HG03469 (cell line): Measurements from ENCODE around the gene RHOJ.
"Not testable (repeated sequence)": the region's sequence is repeated elsewhere in the genome, so short reads cannot be mapped to it uniquely, and the experiment has no call there.

ENCODE experiments used
- ATAC-seq: cut with Tn5 transposase; IDR thresholded peaks from one replicate; pipeline ENCODE4 v1.9.1; 2021; ENCODE audit warnings: mild to moderate bottlenecking, moderate library complexity, moderate number of reproducible peaks; ENCODE audit not compliant: unreplicated experiment

RHOJ gene

GRCh38 chr14:63296060-63296563, 91.9 kb downstream of the RHOJ start:
- peak; percentile 63 for ATAC-seq

- no peak for ATAC-seq
Observed at GRCh38 chr14:63297372-63298063, 93.3 kb downstream of the RHOJ start.

- no peak for ATAC-seq
Observed at GRCh38 chr14:63299351-63300110, 95.3 kb downstream of the RHOJ start.

- ATAC-seq: no peak
Observed at GRCh38 chr14:63300854-63301253, 96.6 kb downstream of the RHOJ start.

- ATAC-seq: no peak
Observed at GRCh38 chr14:63301891-63302534, 97.8 kb downstream of the RHOJ start.

- ATAC-seq: not testable (repeated sequence)
Observed at GRCh38 chr14:63304429-63304828, 100.2 kb downstream of the RHOJ start.

GRCh38 chr14:63308723-63309317, 104.6 kb downstream of the RHOJ start:
- ATAC-seq: no peak

GRCh38 chr14:63318835-63319234, 114.6 kb downstream of the RHOJ start, which contains the start of gene GPHB5:
Gene GPHB5 (minus strand): TSS chr14:63318935. CDS start chr14:63317849, 1,086 bp downstream.
- no peak for ATAC-seq

- no peak for ATAC-seq
Observed at GRCh38 chr14:63322472-63322871, 118.2 kb downstream of the RHOJ start.

GRCh38 chr14:63322897-63323573, 118.8 kb downstream of the RHOJ start:
- no peak for ATAC-seq

- no peak for ATAC-seq
Observed at GRCh38 chr14:63326840-63327239, 122.6 kb downstream of the RHOJ start.

GRCh38 chr14:63328787-63329737, 124.8 kb downstream of the RHOJ start:
- ATAC-seq: no peak

- no peak for ATAC-seq
Observed at GRCh38 chr14:63342371-63342770, 138.1 kb downstream of the RHOJ start.
